ENCODE measurements around the gene LAMA3. TPM values are rescaled to one million over a fixed set of nuclear protein-coding genes. Genes with fewer than 3 reads are reported as not detected.

Gene LAMA3
- total RNA-seq, 1 donor from 2014 or later: 1.7 TPM

Other genes starting within 250 kb of the LAMA3 start
- gene RIOK3, start 236.2 kb upstream of the LAMA3 start, total RNA-seq (ENCODE audit: unreplicated experiment): 69.7 TPM
- 11.7 TPM for gene RMC1, start 185.9 kb upstream of the LAMA3 start, total RNA-seq (ENCODE audit: unreplicated experiment)
- 24.1 TPM for gene NPC1, start 102.9 kb upstream of the LAMA3 start, total RNA-seq (ENCODE audit: unreplicated experiment)
- not detected for gene ANKRD29, start 26.5 kb upstream of the LAMA3 start, total RNA-seq (ENCODE audit: unreplicated experiment)